Measurements from ENCODE around the gene SNTG2.

SNTG2 gene

GRCh38 chr2:953975-954686 is 3.5 kb downstream of the SNTG2 start:
- DNase-seq (ENCODE audit: low spot score), result no peak

- DNase-seq (ENCODE audit: low spot score), result no peak
Measured at GRCh38 chr2:954687-955000, 4.0 kb downstream of the SNTG2 start.

GRCh38 chr2:955829-956731 is 5.4 kb downstream of the SNTG2 start:
- no peak for DNase-seq (ENCODE audit: low spot score)

- DNase-seq (ENCODE audit: low spot score), result no peak
Measured at GRCh38 chr2:959457-959856, 8.8 kb downstream of the SNTG2 start.

GRCh38 chr2:960061-960736 is 9.6 kb downstream of the SNTG2 start:
- DNase-seq (ENCODE audit: low spot score), result no peak

GRCh38 chr2:961786-962185 is 11.1 kb downstream of the SNTG2 start:
- DNase-seq (ENCODE audit: low spot score), result no peak

GRCh38 chr2:963876-964275 is 13.2 kb downstream of the SNTG2 start:
- no peak for DNase-seq (ENCODE audit: low spot score)

- no peak for DNase-seq (ENCODE audit: low spot score)
Measured at GRCh38 chr2:964562-964961, 13.9 kb downstream of the SNTG2 start.

- DNase-seq (ENCODE audit: low spot score), result no peak
Measured at GRCh38 chr2:965640-966147, 15.0 kb downstream of the SNTG2 start.

GRCh38 chr2:973129-973528 is 22.5 kb downstream of the SNTG2 start:
- no peak for DNase-seq (ENCODE audit: low spot score)

- no peak for DNase-seq (ENCODE audit: low spot score)
Measured at GRCh38 chr2:974054-974453, 23.4 kb downstream of the SNTG2 start.

GRCh38 chr2:974502-974901 is 23.9 kb downstream of the SNTG2 start:
- DNase-seq (ENCODE audit: low spot score), result no peak

GRCh38 chr2:975095-975494 is 24.4 kb downstream of the SNTG2 start:
- DNase-seq (ENCODE audit: low spot score), result no peak

GRCh38 chr2:979069-979928 is 28.6 kb downstream of the SNTG2 start:
- no peak for DNase-seq (ENCODE audit: low spot score)

GRCh38 chr2:980176-980575 is 29.5 kb downstream of the SNTG2 start:
- no peak for DNase-seq (ENCODE audit: low spot score)

- no peak for DNase-seq (ENCODE audit: low spot score)
Measured at GRCh38 chr2:981258-981657, 30.6 kb downstream of the SNTG2 start.

- DNase-seq (ENCODE audit: low spot score), result no peak
Measured at GRCh38 chr2:981759-982158, 31.1 kb downstream of the SNTG2 start.

- no peak for DNase-seq (ENCODE audit: low spot score)
Measured at GRCh38 chr2:985317-985898, 34.8 kb downstream of the SNTG2 start.

GRCh38 chr2:987789-988188 is 37.1 kb downstream of the SNTG2 start:
- DNase-seq (ENCODE audit: low spot score), result no peak

- DNase-seq (ENCODE audit: low spot score), result no peak
Measured at GRCh38 chr2:989781-990467, 39.3 kb downstream of the SNTG2 start.

GRCh38 chr2:990970-991369 is 40.3 kb downstream of the SNTG2 start:
- DNase-seq (ENCODE audit: low spot score), result no peak
